Endothelial cell (in vitro differentiated cells): ENCODE results near the gene PPME1. TPM values are rescaled to one million over a fixed set of nuclear protein-coding genes. Genes with fewer than 3 reads are reported as not detected.

Source experiments
- DNase-seq: peaks from one replicate; pipeline ENCODE4 v3.0.0; 2021; ENCODE audit warnings: low spot score
- H3K27ac Mint-ChIP-seq: one replicate; pipeline ENCODE4 v1.8.0; 2021; ENCODE audit warnings: mixed read lengths, inconsistent platforms; ENCODE audit not compliant: unreplicated experiment
- H3K27me3 Mint-ChIP-seq: one replicate; pipeline ENCODE4 v1.8.0; 2021; ENCODE audit warnings: mild to moderate bottlenecking, moderate library complexity, mixed read lengths, inconsistent platforms; ENCODE audit not compliant: unreplicated experiment
- H3K36me3 Mint-ChIP-seq: one replicate; pipeline ENCODE4 v1.8.0; 2021; ENCODE audit warnings: mild to moderate bottlenecking, low read depth, mixed read lengths, inconsistent platforms; ENCODE audit not compliant: unreplicated experiment
- H3K4me1 Mint-ChIP-seq: one replicate; pipeline ENCODE4 v1.8.0; 2021; ENCODE audit warnings: mild to moderate bottlenecking, mixed read lengths, inconsistent platforms; ENCODE audit not compliant: unreplicated experiment
- H3K4me3 Mint-ChIP-seq: one replicate; pipeline ENCODE4 v1.8.0; 2021; ENCODE audit warnings: mild to moderate bottlenecking, mixed read lengths, inconsistent platforms; ENCODE audit not compliant: unreplicated experiment
- H3K9me3 Mint-ChIP-seq: one replicate; pipeline ENCODE4 v1.8.0; 2021; ENCODE audit warnings: mixed read lengths, inconsistent platforms; ENCODE audit not compliant: unreplicated experiment
- CTCF ChIP-seq: fragments of 200-600 bp; sonication (generic); IDR thresholded peaks from one replicate; pipeline ENCODE4 v1.5.0; 2021; ENCODE audit warnings: antibody characterized with exemption; ENCODE audit not compliant: unreplicated experiment
- total RNA-seq: library from RNA; stranded (reverse); fragmentation: NEBNext Ultra II Directional; extraction: Animal tissue kit (Norgen Biotek cat#: 25700); gene quantifications from one replicate; pipeline ENCODE4 v1.2.1, GENCODE V29; 2021; ENCODE audit not compliant: unreplicated experiment

PPME1 gene
- total RNA-seq, 1 donor from 2014 or later: 27.2 TPM

DNA sequence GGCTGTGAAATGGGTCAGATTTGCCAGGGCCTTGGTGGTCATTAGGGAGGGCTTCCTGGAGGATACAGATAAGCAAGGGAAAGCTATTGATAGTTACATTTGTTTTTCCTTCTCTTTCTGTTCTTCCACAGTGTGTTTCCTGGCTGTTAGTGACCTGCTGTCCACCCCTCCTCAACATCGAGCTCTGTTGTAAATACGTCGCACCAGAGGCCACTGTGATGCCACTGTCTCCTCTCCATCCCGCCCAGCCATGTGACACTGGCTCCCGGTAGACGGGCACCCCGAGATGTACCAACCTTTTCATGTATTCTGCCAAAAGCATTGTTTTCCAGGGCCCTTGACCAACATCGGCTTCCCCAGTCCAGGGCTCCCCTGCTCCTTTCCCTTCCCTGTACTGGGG is 82.3 kb downstream of the PPME1 start:
- Mint-ChIP-seq H3K4me1 (peaks cover 9% of the 10 kb centered on the region), H3K27ac (no peak overlapping the region), H3K27me3 (no peaks in the 10 kb centered on the region), H3K4me3 (no peak overlapping the region), H3K36me3 (peaks cover 32% of the 10 kb centered on the region), H3K9me3 (no peaks in the 10 kb centered on the region)
- no peak for DNase-seq
- no peak for TF ChIP-seq CTCF

DNA sequence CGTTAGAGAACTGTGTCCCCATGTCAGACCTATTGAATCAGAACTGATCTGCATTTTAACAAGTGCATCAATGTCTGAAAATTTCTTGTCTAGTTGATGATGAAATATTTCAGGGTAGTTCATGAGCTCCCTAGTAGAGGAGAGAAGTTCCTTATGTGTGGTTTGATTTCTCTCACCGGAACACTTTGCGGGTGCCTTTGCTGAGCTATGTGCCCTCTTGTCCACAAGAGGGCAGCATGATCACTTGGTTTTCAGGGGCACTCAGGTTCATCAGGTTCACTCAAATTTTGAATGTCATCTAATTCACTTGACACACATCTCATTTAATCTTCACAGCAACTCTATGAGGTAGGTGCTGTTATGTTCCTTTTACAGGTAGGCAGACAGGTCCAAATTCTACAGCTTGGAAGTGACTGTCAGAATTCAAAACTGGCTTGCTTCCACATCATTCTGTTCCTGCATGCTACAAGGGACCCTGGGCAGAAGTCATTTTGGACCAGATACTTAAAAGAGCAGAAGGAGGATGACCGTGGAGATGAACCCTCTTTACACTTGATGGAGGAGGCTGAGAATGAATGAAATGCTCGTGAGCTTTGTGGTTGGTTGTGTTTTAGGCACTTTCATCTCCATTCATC is 84.8 kb downstream of the PPME1 start:
- TF ChIP-seq CTCF: peak; percentile 85
- Mint-ChIP-seq H3K4me1 (peaks cover 9% of the 10 kb centered on the region), H3K36me3 (peaks cover 20% of the 10 kb centered on the region), H3K27ac (no peak overlapping the region), H3K9me3 (no peaks in the 10 kb centered on the region), H3K4me3 (no peak overlapping the region), H3K27me3 (no peaks in the 10 kb centered on the region)
- DNase-seq: peak; percentile 55

- Mint-ChIP-seq H3K9me3 (no peaks in the 10 kb centered on the region), H3K27me3 (no peaks in the 10 kb centered on the region), H3K4me3 (no peak overlapping the region), H3K27ac (no peak overlapping the region), H3K4me1 (peaks cover 9% of the 10 kb centered on the region), H3K36me3 (peaks cover 17% of the 10 kb centered on the region)
- DNase-seq: no peak
- TF ChIP-seq CTCF: no peak
Measured at GRCh38 chr11:74256378-74257133, 85.5 kb downstream of the PPME1 start.

DNA sequence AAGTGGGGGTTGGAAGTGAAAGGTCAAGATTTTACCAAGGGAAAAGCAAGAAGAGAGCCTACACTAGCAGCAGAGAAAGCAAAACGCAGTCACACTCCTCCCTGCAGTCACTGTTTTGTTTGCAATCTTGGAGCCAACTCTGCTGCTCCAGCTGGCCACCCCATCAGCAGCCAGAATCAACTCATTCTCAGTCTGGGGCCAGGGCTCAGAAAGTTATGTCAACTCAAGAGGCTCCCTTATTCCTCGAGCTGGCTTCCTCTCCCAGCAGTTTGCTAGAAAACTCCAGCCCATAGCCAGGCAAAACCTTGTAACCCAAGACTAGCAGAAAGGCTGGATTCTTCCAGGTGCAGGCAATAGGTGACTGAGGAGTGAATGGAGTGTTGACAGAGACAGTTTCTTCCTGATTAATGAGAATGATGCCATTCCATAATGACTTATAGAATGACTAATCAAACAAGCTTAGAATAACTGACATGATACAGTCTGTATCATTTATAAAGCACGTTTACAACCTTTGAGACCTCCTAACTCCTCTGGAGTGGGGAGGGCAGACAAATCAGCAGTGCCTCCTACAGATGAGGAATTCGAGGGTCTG is 87.0 kb downstream of the PPME1 start:
- H3K27ac Mint-ChIP-seq: no peak overlapping the region
- no peak for TF ChIP-seq CTCF
- H3K4me1 Mint-ChIP-seq: peaks cover 9% of the 10 kb centered on the region
- no peaks in the 10 kb centered on the region for H3K9me3 Mint-ChIP-seq
- H3K27me3 Mint-ChIP-seq: peaks cover 1% of the 10 kb centered on the region
- no peak for DNase-seq
- no peak overlapping the region for H3K4me3 Mint-ChIP-seq
- H3K36me3 Mint-ChIP-seq: peaks cover 17% of the 10 kb centered on the region

DNA sequence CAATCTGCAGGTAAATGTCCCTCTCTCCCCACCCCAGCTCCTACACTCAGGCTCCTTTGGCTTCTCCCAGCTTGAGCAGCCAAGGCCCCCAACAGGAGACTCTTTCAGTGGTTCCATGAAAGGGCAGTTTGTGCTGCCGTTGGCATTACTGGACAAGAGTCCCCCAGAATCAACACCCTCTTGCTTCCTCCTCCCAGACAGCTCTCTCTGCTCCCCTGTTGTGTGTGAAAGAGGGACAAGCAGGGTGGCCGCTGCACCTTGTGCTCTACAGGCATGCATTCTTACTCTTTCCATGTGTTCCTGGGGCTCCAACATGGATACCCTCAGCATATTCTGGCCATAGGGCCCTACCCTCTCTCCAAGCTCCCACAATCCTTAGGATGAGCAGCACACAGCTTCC is 91.6 kb downstream of the PPME1 start:
- H3K27ac Mint-ChIP-seq: no peak overlapping the region
- no peaks in the 10 kb centered on the region for H3K9me3 Mint-ChIP-seq
- H3K27me3 Mint-ChIP-seq: peaks cover 3% of the 10 kb centered on the region
- no peak for TF ChIP-seq CTCF
- no peak overlapping the region for H3K4me3 Mint-ChIP-seq
- no peak for DNase-seq
- no peaks in the 10 kb centered on the region for H3K4me1 Mint-ChIP-seq
- no peaks in the 10 kb centered on the region for H3K36me3 Mint-ChIP-seq
